NCI-H2196 (cell line): ENCODE results near the gene SLC7A6.

Experiments used
- DNase-seq: peaks from one replicate; lab custom pipeline; 2025; ENCODE audit not compliant: unreplicated experiment; lab: John Stamatoyannopoulos, UW

Gene SLC7A6

DNA sequence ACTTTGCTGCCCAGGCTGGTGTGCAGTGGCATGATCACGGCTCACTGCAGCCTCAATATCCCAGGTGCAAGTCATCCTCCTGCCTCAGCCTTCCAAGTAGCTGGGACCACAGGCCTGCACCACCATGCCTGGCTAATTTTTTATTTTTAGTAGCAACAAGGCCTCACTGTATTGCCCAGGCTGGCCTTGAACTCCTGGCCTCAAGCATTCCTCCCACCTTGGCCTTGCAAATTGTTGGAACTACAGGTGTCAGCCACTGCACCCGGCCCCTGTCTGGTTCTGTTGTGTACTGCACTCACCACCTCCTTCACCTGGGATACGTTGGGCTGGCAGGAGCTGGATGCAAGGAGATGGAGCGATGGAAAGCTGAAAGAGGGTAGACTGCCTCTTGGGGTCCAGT, 10.6 kb upstream of the SLC7A6 start:
- no peak for DNase-seq

DNA sequence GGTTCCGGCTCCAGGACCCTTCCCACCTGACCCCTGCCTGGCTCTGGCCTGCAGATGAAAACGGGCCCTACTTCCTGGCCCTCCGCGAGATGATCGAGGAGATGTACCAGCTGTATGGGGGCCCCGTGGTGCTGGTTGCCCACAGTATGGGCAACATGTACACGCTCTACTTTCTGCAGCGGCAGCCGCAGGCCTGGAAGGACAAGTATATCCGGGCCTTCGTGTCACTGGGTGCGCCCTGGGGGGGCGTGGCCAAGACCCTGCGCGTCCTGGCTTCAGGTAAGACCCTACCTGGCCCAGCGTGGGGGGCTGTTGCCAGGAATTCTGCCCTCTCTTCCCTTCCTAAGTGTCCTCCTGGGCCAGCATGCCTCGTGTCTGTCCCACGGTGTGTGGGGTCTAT, 8.6 kb upstream of the SLC7A6 start:
- DNase-seq = no peak

DNA sequence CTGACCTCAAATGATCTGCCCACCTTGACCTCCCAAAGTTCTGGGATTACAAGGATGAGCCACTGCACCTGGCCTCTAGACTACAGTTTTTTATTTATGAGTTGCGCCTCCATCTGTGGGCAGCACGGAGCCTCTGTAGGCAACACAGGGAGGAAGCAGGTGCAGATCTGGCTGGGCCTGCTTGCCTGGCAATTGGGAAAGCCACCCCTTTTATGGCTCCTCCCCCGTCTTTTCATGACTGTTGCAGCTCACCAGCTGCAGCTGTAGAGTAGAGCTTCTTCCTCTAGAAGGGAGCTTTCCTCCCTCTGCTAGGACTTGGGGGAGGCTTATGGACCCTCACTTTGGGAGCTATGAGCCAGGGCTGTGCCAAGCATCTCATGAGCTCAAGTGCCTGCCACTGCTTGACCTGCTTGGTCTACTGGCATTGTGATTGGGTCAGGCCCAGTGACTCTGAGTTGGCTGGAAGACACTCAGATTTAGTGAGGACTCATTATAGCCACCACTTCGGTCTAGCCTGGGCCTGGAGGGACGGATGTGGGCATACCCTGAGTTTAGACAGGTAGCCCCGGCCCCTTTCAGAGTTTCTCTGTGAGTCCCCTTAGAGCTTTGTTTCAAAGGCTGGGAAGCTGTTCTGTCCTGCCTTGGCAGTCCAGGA, 6.9 kb upstream of the SLC7A6 start:
- peak; percentile 72 for DNase-seq

DNA sequence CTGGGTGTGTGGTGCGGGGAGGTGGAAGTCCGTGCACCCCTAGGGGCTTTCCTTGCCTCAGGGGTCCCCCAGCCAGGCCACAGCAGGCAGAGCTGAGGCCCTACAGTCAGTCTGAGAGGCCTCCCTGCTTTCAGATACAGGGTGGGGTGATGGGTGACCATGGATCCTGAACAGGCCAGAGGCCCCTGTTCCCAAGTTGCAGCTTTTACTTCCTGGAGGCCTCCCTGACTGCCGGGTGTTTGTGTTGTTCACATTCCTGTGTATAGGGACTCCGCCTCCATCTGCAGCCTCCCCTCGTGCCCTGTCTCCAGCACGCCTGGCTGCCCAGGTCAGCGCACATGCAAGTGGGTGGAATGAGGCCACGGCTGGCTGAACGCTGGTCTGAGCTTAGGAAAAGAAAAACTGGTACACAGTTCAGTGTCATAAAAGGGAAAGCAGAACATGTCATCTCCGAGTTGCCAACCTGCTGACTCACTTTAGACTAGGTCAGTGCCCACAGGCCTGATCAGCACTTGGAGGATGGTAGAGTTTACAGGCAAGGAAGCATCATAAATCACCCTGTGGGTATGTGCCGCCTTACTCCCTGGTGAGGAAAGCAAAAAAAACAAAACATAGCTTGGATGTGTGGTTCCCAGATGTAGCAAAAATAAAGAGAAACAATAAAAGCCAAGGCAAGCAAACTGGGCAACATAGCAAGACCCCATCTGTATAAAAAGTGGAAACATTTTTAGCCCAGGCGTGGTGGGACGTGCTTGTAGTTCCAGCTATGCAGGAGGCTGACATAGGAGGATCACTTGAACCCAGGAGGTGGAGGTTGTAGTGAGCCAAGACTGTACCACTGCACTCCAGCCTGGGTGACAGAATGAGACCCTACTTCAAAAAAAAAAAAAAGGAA, 6.2 kb upstream of the SLC7A6 start:
- peak; percentile 18 for DNase-seq

DNA sequence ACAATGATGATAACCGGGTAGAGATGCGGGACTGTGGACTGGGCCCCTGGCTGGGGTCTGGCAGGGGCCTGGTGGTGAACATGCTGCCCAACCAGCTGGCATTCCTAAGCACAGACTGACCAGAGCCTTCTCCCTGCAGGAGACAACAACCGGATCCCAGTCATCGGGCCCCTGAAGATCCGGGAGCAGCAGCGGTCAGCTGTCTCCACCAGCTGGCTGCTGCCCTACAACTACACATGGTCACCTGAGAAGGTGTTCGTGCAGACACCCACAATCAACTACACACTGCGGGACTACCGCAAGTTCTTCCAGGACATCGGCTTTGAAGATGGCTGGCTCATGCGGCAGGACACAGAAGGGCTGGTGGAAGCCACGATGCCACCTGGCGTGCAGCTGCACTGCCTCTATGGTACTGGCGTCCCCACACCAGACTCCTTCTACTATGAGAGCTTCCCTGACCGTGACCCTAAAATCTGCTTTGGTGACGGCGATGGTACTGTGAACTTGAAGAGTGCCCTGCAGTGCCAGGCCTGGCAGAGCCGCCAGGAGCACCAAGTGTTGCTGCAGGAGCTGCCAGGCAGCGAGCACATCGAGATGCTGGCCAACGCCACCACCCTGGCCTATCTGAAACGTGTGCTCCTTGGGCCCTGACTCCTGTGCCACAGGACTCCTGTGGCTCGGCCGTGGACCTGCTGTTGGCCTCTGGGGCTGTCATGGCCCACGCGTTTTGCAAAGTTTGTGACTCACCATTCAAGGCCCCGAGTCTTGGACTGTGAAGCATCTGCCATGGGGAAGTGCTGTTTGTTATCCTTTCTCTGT, 5.1 kb upstream of the SLC7A6 start:
- DNase-seq = no peak

DNA sequence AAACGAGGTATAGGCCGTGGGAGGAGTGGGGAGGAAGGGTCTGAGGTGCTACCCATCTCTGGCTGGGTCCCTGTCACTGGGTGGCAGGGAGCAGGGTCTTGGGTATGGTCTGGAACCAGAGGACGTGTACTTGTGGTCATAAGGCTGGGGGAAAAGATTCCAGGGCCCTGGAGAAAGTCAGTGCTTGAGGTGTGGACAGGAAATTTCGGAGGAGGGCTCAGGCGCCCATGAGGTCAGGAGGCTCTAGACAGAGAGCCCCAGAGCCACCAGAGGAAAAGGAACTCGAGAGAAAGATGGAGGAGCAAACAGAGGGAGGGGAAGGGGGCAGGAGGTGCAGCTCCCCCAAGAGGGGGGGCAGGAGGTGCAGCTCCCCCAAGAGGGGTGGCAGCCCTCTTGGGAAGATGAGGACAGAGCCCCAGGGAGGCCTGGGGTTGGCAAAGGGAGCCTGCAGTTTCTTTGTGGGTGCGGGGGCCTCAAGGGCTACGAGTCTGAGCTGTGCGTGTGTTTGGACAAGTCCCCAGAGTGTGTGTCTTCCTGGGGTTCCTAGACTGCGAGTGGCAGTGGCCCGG, 683 bp upstream of the SLC7A6 start:
- no peak for DNase-seq

DNA sequence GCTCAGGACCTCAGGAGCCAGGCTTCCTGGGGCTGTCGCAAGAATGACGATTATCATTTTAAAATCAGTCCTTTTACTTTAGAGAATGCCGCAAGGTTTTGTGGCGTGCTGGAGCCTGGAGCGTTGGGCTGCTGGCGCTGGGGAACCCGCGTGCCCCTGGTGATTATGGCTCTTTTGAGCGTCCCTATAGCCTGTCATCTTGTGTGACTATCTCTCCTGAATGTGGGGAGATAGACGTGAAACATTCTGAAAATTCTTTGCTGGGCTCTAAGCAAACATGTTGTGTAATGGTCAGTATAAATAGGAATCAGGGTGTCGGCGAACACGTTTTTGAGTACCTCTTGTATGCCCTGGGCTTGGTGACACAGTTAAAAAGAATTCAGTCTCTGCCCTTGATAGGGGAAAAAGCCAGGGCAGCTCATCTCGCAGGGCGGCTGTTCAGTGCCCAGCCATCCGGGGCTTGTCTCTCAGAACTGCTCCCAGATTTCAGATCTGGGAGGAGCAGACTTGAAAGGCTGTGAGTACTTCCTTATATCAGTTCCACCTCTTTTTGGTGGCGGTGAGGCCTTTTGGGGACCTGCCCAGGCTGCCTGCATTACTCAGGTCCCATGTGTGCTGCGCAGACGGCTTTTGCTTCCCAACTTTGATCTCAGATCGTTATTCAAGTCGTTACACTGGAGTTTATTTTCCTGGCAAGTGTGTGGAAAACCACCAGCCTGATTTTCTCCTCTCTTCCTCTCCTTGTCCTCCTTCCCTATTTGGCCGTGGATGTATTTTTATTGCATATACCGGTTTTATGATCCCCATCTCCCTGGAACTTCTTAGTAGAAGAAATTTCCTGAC, 973 bp downstream of the SLC7A6 start:
- DNase-seq = peak; percentile 11

DNA sequence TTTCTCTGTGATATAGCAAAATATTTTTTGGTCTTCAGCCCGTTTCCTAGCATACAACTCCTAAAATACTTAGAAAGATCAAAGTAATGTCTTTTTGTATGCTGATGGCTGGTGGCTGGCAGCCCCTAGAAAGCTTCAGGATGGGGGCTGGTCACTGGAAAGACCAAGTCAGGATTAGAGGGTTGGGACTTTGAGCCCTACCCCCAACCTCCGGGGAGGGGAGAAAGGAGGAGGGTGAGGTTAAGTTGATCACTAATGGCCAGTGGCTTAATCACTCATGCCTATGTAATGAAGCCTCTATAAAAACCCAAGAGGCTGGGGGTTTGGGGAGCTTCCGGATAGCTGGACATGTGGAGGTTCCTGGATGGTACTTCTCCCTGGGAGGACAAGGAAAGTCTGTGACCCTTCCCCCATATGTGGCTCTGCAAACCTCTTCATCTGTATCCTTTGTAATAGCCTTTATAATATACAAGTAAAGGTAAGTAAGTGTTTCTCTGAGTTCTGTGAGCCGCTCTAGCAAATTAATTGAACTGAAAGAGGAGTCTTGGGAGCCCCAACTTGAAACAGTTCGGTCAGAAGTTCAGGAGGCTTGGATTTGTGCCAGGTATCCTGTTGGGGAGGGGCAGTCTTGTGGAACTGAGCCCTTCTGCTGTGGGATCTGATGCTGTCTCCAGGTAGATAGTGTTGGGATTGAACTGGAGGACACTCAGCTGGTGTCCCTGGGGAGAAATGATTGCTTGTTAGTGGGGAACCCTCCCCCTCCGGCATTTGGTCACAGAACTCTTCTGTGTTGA, 3.5 kb downstream of the SLC7A6 start:
- DNase-seq = no peak

DNA sequence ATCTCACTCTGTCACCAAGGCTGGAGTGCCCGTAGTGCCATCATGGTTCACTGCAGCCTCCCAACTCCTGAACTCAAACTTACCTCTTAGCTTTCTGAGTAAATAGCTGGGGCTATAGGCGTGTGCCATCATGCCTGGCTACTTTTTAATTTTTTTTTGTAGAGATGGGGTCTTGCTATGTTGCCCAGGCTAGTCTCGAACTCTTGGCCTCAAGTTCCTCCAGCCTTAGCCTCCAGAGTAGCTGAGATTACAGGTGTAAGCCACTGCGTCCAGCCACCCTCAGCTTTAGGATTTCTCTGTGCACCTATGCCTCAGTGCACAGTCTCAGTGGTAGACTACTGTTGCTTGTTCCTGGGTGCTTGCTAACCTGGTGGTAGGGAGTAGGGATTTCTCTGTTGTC, 5.5 kb downstream of the SLC7A6 start:
- DNase-seq = no peak

DNA sequence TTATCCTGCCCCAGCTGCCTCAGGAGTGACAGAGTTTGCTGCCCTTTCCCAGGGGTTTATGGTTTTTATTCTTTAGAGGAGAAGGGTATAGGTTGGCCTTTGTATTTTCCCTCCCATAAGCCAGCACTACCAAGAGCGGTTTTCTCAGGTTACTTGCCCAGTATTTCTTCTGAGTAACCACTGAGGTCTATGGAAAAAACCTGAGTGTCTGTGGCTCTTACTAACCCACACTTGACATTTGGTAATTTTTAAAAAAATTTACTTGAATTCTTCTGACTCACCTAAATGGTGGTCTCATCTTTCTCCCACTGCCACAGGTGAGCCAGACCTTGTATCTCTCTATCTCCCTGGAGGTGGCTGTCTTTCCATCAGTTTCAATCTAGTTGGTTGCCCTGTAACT, 6.0 kb downstream of the SLC7A6 start:
- DNase-seq = no peak

DNA sequence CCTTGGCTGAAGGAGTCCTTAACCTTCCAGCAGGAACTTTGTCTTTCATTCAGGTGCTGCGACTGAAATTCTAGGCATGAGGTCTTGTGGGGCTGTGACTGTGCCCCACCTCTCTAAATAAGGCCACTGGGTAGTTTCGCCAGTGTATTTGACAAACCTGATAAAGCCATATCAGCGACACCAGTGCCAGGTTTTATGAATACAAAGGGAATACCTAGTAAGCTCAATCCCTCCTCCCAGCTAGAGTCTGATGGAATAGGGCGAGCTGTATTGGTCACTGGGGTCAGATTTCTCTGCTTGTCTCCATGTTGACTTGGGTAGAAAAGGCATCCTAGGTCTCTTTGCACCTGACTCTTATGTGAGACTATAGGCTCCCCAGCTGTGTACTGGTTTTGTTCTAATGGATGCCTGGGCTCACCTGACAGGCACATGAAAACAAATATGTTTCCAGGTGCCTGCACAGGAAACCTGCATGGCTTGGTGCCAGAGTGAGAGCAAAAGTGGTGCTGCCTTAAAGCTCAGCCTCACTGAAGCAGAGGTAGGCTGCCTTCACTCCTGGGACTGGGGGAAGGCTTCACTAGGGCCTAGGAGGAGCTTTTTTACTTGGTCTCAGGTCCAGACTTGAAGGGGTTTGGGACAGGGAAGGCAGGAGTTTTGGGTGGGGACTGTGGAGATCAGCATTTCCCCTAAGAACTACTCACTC, 8.3 kb downstream of the SLC7A6 start:
- DNase-seq = peak; percentile 65

DNA sequence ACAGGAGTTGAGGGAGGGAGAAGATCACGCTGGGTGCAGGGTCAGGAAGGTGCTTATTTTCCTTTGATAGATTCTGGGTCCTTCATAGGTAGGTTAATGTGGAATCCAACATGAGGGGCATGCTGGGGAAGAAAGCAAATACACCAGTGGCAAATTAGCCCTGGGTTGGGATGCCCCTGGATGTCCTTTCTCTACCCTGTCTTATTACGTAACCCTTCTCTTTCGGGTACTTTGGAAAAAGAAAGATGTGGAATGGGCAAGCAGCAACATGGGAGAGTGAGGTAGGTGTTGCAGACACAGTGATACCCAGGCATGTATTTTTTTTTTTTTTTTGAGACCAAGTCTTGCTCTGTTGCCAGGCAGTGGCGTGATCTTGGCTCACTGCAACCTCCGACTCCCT, 9.1 kb downstream of the SLC7A6 start:
- DNase-seq = no peak

DNA sequence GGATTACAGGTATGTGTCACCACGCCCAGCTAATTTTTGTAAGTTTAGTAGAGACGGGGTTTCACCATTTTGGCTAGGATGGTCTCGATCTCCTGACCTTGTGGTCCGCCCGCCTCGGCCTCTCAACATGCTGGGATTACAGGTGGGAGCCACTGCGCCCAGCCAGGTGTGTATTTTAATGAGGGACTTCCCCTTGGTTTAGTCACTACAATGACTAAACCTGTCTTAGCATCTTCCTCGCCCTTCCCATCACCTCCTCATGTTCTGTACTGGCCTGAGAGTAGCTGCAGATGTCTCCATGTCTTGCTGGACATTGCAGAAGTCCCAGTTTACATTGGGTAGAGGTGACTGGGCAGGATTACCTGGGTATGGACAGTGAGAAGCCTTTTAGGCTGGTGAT, 9.6 kb downstream of the SLC7A6 start:
- no peak for DNase-seq

DNA sequence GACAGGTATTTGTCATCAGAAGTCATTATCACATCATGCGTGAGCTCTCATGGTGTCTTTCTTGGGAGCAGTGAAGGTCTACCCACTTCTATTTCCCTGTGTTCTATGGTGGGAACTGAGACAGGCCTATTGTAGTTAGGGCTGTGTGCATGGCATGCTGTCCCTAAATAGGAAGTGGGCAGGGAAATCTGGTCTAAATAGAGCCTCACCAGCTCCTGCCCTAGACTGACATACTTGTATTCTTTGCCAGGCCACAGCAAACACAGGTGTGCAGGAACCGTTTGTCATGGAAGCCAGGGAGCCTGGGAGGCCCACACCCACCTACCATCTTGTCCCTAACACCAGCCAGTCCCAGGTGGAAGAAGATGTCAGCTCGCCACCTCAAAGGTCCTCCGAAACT, 10.1 kb downstream of the SLC7A6 start:
- DNase-seq = no peak

DNA sequence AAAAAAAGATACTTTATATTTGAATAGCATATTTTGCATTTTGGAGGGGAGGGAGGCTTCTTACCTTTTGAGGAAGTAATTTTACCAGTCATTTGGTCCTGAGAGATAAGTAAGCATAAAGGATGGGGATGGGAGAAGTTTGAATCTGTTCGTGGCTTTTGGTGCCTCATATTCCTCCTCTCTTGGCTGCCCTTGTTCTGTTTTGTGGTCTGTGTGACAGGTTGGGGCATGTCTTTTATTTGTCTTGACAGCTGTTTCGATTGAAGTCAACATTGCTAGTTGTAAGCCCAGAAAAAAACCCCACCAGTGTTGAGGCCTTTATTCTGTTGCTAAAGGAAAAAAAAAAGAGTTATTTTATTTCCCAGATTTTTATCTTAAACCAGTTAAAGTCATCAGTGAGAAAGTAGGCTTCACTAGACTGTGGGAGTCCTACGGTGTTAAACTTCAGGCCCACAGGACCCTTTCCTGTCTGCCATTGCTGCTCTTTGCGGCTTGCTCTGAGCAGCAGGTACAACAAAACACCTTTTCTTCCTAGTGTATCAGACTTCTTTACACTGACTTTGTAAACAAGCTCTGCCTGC, 11.4 kb downstream of the SLC7A6 start:
- peak; percentile 35 for DNase-seq

DNA sequence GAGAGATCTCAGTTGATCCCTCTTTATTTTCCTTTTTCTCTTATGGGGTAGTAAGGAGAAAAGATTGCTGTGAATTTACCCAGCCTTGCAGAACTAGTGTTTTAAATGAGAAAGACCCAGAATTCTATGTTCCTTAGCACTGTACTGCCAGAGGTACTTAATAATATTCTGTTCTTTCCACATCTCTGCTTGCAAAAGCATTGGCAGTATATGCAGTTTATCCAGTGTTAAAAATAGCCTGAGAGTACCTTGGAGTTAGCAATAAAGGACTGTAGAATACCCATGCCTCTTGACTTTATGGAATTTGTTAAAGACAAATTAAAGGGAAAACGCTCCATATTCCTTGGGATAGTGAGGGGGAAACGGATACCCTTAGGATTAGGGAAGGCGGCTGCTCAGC, 11.9 kb downstream of the SLC7A6 start:
- no peak for DNase-seq

DNA sequence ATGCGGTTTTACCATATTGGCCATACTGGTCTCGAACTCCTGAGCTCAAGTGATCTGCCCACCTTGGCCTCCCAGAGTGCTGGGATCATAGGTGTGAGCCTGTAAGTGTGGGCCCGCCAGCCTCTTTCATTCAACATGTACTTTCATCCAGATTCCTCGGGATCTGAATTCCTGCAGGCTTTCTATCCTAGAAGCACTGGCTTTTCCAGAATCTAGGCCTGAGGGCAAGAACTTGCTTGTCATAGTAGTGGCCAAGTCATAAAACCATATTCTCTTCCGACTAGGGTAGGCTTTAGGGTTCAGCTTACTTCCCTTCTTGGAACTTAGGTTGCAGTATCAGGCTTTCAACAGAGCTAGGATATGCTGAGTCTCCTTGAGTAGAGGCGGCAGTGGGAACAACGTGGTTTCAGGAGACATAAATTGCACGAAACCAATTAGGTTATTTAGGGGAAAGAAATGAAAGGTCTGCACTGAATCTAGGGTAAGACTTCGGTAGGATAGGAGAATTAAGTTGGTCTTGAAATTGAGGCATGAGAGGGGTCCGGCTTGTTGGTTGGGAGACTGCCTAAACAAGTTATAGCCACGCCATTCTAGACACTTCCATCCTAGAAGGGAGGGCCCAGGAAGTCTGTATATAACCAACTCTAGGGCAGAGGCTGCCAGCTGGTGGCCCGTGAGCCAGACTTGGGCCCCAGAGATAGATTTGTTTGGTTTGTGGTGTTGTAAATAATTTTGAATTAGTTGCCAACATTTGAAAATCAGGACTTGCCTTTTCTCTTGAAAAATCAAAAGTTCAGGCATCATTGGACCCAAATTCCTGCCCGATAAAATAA, 15.6 kb downstream of the SLC7A6 start:
- DNase-seq = no peak
